Metanephros (tissue), 2 donors: ENCODE measurements around the gene CRLF3. TPM values are rescaled to one million over a fixed set of nuclear protein-coding genes. Genes with fewer than 3 reads are reported as not detected.

Source experiments
- small RNA-seq: library from RNA; depleted of rRNA; stranded (forward); fragments of <200 nt; gene quantifications from one replicate; pipeline ENCODE3, GENCODE V24; 2014; ENCODE audit warnings: low replicate concordance
- total RNA-seq: library from RNA; depleted of rRNA; stranded (reverse); fragments of >200 nt; gene quantifications from one replicate; pipeline ENCODE4 v1.2.3, GENCODE V29; 2014

Gene CRLF3
- total RNA-seq: 11.1 TPM

GRCh38 chr17:30824356-30825145 is at the start of gene CRLF3:
Gene CRLF3, minus strand, starts transcription at chr17:30824692. Its CDS starts 41 bp downstream, at chr17:30824651.

GRCh38 chr17:30831663-30832437 is 7.4 kb upstream of the CRLF3 start, which contains the start of gene ATAD5:
Gene ATAD5, plus strand, starts transcription at chr17:30831966. Its CDS starts 382 bp downstream, at chr17:30832348.

Small RNA genes lying within 50 kb of the gene (small RNA-seq; reads per million reads assigned to genes)
- gene RNU6-298P: not detected

Other genes starting within 250 kb of the CRLF3 start
- gene ATAD5, start 7.3 kb upstream of the CRLF3 start, total RNA-seq: 4.1 TPM
- gene TEFM, start 81.5 kb upstream of the CRLF3 start, total RNA-seq: 21.1 TPM
- gene ADAP2, start 97.3 kb upstream of the CRLF3 start, total RNA-seq: 11.1 TPM
- 13.8 TPM for gene RNF135, start 146.3 kb upstream of the CRLF3 start, total RNA-seq